Amniotic stem cell (primary cell): ENCODE measurements around the gene TENM4.

ENCODE experiments used
- DNase-seq: peaks from one replicate; lab custom pipeline; 2025; lab: John Stamatoyannopoulos, UW

The TENM4 gene

DNA sequence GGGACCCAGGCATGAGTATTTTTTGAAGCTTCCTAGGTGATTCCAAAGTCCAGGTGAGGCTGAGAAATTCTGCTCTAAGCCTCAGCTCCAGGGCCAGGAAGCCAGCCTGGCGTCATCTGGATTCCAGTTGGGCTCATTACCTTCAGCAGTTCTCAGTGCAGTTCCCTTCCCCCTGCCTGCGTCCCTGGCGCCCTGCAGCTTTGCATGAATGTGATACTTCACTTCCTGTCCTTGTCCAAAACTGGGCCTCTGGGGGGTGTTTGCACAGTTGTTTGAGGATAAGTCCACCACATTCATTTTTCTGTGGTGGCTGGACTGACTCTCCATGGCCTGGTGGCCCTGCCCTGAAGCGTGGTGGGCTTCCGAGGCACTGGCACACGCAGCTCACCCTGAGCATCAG lies 98.1 kb downstream of the TENM4 start:
- DNase-seq = no peak

DNA sequence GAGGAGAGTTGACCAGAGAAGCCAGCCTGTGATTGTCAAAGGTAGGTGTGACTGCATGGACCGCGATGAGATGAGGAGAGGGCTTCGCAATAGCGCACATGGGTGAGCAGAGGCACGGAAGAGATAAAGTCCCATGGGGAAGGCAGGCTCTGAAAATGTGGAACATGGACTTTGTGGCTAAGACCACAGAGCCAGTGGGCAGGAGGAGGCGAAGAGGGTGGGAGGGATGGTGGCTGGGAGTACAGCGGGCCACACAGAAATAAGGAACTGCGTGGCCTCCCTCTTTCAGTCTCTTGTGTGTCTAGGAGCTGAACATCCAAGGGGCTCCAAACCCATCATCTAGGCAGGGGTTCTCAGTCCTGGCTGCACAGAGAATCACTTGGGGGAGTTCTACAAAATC lies 98.6 kb downstream of the TENM4 start:
- no peak for DNase-seq

DNA sequence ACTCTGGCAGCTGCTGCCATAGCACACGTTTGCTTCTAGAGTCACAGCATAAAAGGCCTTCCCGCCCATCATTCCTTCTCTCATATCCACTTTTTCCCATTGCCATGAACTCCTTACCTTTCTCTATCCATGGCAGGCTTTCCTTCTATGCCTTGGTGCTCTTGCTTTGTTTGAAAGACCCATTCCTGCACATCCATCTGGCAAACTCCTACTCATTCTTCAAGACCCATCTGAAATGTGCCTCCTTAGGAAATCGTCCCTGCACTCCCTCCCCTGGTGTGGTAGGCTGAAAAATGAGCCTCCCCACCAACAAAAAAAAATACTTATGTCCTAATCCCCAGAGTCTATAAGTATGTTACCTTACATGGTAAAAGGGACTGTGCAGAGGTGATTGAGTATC lies 100.3 kb downstream of the TENM4 start:
- DNase-seq = no peak

DNA sequence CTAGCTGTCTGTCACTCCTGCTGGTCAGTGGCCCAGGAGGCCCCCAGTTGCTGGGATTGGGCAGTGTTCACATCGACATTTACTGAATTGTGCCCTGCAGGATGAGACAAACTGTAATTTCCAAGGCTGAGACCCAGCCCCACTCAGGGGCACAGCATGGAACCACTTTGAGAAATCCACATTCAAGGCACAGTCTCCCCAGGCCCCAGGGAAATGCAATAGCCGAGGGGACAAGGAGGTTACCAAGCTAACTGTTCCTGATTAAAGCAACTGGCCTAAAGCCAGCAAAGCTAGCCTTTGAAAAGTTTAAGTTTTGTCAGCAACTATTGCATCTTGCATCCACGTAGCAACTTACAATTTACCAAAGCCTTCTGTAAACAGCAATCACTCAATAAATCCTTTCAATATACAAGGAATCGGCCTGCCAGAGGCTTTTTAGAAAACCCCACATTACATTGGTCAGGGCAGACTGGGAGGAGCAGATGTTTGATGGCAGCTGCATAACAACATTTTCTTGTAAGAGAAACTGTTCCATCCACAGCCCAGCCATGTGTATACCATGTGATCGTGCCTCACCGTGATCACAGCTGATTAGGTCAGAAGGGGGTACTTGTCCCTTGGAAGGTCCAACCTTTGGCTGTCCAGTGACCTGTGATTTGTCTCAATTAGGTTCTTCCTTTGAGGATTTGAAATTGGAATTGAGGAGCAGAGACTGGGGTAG lies 103.9 kb downstream of the TENM4 start:
- no peak for DNase-seq

DNA sequence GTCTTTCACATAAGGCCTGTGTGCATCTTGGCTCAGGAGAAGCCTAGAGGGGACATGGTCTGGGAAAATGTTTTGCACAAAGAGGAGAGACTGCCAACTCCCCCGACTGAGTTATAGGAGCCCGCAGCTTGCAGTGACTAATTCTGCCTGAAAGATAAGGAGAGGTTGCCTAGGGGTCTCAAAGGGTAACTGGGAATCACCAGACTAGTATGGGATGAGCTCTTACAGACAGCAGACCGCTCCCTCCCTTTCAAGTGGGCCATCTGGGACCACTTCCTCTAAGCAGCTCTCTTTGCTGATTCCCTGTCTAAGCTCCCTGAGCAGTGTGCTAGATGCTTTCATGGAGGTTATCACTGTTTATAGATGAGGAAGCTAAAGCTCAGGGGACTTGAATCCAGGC lies 105.1 kb downstream of the TENM4 start:
- no peak for DNase-seq

DNA sequence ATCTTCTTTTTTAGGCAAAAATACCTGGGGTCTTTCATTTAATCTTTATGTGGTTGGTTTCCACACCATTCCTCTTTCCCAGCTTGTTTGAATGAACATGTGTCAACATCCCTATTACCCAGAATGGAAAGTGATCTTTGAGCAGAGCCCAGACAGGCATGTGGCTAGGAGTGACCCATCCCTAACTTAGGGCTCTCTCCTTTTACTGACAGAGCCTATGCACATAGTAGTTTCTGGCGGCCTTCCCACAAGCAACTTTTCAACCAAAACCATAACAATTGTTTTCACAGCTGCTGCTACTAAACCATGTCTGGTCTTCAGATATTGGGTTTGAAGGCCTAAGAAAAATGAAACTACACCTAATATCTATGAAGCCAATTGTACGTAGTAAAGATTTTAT lies 107.5 kb downstream of the TENM4 start:
- DNase-seq = no peak

DNA sequence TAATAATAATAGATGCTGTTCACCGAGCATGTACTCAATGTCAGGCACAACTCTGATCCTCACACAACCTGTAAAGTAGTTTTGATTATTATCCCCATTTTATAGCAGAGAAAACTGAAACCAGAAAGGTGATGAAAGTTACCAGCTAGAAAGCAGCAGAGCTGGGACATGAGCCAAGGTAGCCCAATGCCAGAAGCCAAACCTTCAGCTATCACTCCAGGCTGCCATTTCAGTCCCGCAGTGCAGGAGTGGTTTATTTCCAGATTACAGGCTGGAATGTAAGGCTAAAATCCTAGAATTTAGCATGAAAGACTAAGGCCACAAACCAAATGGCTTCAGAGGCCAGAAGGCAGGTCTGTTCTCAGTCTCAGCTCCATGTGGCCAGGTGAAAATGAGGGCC lies 108.8 kb downstream of the TENM4 start:
- DNase-seq = no peak

DNA sequence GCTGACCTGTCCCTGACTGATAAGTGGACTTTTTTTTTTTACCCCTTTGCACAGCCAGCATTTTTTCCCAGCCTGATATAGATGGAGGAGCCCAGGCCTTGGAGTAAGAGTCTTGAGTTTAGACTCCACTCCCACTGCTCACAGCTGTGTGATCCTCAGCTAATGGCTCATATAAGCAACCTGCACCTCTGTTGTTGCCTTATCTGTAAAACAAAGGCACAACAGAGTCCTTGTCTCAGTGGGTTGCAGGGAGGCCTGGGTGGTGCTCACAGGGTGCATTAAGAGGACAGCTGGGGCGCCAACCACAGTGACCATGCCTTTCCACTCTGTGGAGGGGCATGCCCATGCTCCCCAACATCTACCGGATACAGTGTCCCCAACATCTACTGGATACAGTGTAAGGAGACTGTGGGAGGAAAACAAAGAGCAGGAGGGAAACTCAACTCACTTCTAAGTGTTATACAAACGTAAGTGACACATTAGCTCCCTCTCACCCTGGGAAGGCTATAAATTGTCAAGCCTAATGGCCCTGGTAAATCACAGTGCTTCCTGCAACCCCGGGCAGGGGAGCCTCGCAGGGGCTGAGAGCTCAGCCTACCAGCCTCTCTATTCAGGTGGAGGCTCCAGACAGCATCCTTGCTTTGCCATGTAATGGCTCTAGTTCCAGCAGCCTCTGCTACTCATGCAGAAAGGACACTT lies 109.5 kb downstream of the TENM4 start:
- DNase-seq = no peak

DNA sequence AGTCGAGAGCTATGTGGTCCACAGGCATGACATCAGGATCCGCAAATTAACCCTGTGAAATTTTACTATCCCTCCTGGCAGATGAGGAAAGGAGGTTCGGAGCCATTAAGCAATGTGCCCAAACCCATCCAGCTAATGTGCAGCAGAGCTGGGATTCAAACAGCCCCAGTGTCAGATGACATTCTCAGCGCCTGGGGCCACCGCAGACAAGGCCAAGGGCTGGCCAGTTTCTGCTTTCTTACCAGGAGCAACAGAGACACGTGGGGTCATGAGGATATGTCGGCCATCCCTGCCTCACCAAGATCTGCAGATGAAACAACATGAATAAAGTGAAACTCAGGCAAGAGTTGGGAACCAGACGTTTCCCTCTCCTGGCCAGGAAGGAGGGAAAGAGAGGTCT lies 110.2 kb downstream of the TENM4 start:
- no peak for DNase-seq

DNA sequence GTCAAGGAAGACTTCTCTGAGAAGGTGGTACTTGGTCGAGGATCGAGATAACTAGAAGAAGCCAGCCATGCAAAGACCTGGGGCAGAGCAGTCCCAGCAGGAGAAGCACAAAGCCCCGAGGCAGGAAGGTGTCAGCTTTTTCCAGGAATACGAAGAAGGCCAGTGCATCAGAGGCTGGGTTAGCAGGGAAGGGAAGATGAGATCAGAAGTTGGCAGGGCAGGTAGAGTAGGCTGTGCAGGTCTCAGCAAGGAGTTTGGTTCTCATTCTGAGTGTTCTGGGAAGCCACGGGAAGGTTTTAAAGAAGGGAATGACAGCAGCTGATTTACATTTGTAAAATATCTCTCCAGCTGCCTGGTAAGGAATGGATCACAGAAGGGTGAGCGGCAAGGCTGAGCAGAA lies 111.3 kb downstream of the TENM4 start:
- no peak for DNase-seq

DNA sequence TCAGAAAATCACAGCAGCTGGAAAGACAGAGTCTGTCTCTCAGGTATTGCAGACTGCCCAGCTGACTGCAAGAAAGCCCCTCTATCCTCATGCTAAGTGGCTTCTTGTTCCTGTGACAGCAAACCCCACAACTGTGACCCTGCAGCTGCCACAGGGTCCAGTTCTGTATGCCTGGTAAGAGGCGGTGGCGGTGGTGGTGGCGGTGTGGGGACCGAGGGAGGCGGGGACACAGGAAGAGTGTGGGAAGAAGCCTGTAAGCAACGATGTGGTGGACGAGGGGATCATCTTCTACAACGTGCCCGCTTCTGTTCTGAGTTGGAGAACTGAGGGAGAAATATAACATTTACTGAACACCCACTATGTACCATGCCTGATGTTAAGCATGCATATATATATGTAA lies 112.4 kb downstream of the TENM4 start:
- DNase-seq = no peak

DNA sequence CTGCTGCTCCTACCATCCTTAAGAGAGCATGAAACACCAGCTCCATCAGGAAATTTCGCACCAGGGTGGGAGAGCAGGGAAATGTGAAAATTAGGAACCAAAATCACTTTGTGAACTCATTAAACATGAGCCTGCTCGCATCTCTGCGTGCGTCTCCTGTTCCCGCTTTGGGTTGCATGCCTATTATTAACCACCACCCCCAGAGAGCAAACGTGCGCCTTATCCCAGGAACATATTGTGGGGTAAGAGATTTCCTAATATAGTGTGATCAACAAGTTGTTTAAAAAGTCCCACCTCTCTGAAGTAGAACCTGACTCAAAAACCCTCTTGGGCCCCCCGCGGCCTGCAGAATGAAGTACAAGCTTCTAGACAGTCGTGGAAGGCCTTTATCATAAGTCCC lies 115.0 kb downstream of the TENM4 start:
- DNase-seq = no peak

DNA sequence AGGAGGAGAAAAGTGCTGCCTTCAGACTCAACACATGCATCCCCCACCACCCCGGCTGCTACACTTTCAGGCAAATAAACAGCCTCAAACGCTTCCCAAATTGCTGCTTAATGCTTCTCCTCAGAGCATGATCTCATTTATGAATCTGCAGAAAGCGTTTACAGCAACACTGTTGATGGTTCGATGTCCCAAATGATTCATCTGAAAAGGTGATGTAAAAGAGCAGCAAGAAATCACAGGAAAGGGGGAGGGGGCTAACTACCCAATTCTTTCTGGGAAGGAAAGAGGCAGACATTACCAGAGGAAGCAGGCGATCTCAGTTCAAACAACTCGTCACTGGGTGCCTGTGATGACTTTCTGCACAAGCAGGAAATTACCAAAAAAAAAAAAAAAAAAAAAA lies 119.6 kb downstream of the TENM4 start:
- no peak for DNase-seq

DNA sequence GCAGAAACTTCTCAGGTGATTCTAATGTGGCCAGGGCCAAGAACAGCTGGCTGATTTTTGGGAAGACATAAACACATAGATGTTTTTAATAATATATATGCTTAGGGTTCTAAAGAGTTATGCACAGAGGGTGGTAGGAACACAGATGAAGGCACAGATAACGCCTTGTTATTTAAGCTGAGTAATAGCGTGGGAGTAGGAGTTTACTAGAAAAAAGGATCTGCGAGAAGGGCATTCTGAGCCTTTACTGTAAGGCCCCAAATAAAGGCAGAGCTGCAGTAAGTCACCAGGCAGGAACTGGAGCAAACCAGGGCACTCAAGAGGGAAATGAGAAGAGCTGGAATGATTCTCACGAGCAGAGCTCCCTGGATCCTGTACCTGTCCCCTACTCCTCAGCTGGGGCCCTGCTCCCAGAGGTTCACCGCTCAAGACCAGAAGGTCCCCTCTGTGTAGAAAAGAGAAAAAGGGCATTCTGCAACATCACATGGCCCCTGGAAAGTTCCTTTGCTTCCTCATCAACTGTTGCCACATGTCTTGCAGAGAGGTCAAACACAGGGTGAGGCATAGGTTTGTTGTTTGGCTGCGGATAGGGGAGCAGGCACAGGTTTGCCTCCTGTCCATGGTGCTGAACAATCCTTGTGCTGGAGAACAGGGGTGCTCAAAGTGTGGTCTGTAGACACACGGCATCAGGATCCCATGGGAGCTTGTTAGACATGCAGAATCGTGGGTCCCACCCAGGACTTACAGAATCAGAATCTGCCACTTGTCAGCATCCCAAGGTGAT lies 125.7 kb downstream of the TENM4 start:
- no peak for DNase-seq

DNA sequence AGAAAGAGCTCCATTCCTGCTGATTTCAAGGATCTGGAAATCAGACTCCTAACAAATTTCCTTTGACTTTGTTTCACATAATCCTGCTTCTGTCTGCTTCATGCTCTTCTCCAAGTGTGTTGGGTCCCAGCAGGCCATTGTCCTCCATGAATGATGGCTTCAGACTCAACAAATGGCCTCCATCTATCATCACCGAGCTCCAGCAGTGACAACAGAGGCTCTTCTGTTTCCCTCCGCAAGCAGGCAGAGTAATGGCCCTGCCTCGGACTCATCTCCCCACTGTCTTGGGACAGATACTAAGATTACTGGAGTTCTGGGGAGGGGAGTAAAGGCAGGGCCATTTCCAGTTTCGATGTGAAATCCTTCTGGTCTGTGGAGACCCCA lies 127.3 kb downstream of the TENM4 start:
- DNase-seq = no peak

DNA sequence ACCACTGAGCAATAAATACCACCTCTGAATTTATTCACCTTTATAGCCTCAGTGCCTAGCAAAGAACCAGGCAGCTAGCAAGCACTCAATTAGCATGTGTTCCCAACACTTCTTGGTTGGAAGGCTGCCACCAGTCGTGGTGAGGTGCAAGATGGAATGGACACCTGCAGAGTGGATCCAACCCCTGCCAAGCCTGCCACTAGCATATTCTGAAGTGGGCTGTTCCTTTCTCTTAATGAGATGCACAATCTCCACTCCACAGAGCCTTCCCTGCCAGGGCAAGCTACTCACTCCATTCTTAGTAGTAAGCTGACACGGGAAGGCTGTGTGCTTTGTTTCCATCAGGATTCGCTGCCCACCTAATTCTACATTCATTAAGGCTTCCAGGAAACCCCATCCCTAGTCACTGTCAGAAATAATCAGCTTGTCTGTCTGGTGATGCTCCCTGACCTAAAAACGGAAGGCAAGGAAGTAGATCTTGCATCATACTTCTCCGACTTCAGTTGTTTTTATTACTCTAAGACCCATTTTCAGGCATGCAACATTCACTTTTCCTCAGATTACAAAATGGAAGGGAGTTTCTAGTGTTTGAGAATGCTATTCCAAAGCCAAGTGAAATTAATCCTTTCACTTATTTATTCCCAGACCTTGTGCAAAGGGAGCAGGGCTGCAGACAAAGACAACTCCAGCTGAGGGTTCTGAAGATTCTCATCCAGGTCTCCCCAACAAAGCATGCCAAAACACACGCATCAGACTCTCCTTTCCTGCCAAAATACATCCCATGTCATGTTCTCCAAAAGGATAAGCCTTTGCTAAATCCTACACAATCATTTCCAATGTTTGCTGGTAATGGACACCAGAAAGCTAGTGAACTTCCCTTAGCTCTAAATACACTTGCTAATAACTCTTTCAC lies 128.0 kb downstream of the TENM4 start:
- DNase-seq = no peak

DNA sequence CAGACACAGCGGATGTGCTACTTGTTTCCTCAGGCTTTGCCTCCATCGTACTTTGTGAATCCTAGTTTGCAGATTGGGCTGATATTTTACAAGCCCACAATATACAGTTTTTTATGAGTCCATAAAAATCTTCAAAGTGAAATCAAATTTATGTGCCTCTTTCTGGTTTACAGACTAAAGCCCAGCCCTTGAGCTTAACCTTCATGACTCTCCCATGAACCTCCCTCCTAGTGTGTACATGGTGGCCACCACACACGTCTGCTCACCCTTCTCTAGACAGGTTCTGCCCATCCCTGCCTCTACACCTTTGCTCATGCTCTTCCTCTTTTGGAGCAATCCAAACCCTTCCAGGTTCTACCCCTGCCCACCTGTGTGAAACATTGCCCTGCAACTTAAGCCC lies 129.4 kb downstream of the TENM4 start:
- no peak for DNase-seq

DNA sequence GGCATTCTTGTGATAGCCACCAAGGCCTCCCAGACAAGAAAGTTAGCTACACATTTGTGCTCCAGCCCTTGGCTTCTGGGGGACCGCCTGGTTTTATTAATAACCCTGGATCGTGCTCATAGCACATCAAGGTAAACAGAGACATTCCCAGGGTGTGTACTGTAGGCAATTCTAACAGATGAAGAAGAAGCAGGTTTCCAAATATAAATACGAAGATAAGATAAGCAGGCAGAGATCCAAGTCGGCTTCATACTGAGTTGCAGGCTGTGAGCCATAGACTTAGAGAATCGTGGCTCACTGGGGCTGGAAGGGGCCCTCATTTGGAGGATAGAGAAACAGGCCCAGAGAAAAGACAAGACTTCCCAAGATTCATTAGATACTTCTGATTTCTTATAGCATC lies 131.4 kb downstream of the TENM4 start:
- no peak for DNase-seq

DNA sequence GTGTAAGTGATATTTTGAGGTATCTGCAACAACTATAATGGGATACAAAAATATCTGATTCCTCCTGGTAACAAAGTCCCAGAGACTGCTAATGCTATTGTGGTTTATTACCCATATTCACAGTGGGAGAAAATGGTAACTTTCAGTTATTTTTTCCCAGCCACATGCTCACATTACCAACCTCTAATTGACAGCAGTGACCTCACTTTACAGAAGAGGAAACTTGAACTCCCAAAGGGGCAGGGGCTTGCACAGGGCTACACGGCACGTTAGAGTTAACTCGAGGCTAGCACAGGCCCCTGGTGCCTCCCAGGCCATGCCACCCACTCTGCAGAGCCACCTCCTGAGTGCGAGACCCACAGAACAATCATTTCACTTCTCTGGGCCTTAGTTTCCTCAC lies 132.4 kb downstream of the TENM4 start:
- no peak for DNase-seq

DNA sequence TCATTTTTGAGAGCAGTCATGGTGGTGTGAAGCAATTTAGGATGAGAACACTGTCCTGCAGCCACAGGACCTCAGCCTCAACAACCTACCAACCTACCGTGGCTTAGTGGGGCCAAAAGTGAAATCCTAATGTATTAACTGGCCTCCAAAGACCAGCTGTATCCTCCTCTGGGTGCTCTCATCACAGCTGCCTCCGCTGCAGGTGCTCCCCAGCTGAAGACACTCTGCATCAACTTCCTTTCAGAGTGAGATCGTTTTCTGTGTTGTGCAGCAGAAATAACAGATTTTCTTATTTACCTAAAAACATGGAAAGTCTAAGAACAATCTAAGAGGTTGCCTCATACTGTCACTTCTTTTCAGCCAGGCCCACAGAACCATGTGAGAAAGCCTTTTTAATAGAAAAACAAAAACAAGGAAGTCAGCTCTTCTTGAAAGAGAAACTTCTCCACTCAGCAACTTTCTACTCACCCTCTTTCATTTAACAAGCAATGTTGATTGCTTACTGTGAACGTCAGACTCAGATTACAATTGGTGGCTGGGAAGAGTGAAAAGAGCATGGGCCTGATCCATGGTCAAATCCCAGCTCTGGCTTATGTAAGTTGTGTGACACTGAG lies 136.1 kb downstream of the TENM4 start:
- DNase-seq = no peak

DNA sequence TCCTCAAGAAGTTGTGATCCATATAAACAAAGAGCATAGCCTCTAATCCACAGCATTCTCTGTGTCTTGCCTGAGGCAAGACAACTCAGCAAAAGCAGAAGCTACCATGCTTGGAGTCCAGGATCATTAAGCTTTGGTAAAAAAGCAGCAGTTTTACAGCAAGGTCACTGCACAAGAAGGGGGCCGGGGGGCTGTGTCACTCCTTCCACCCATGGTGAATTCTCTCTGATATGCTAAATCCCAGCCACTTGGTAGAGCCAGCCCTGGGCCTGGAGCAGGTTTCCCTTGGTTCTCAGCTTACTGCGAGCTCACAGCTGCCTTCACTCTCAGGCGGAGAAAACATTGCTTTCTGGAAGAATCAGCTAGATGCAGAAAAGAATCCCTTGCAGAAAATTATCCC lies 144.7 kb downstream of the TENM4 start:
- no peak for DNase-seq
